ENCODE measurements around the gene PLAGL1. TPM values are rescaled to one million over a fixed set of nuclear protein-coding genes. Genes with fewer than 3 reads are reported as not detected.

PLAGL1 gene
- total RNA-seq, 6 experiments from 2014 or later, result 0.74 to 3.2 (median 1.6) TPM

GRCh38 chr6:143980921-143981320 is 27.1 kb downstream of the PLAGL1 start:
- H3K4me3 ChIP-seq, result no peak overlapping the region
- ATAC-seq (no peak), DNase-seq (no peak)
- no peaks in the 10 kb centered on the region for H3K36me3 ChIP-seq
- TF ChIP-seq POLR2A (IDR thresholded peaks at IDR 0.05) (no peak), CTCF (IDR thresholded peaks at IDR 0.05) (no peak)
- no peak overlapping the region for H3K27ac ChIP-seq
- H3K4me1 ChIP-seq, result no peaks in the 10 kb centered on the region
- no peaks in the 10 kb centered on the region for H3K9me3 ChIP-seq
- intact Hi-C loops (cut with DNase I), result no loop called here
- no peaks in the 10 kb centered on the region for H3K27me3 ChIP-seq
- 82% methylated on average over 1 of the region's 1 CpG for WGBS (ENCODE audit: insufficient coverage, low coverage, low lambda C conversion rate, missing lambda C conversion rate)

- Histone ChIP-seq H3K27ac (no peak overlapping the region), H3K4me3 (no peak overlapping the region), H3K27me3 (no peaks in the 10 kb centered on the region), H3K4me1 (no peaks in the 10 kb centered on the region), H3K36me3 (no peaks in the 10 kb centered on the region), H3K9me3 (no peaks in the 10 kb centered on the region)
- intact Hi-C loops (cut with DNase I), result no loop called here
- TF ChIP-seq POLR2A (IDR thresholded peaks at IDR 0.05), result no peak
- TF ChIP-seq CTCF (IDR thresholded peaks at IDR 0.05), result no peak
- DNase-seq (no peak), ATAC-seq (no peak)
- WGBS (ENCODE audit: insufficient coverage, low coverage, low lambda C conversion rate, missing lambda C conversion rate), result 58% methylated on average over 3 of the region's 3 CpGs
Observed at GRCh38 chr6:143976806-143977349, 31.2 kb downstream of the PLAGL1 start.

GRCh38 chr6:143974089-143974488 is 34.0 kb downstream of the PLAGL1 start:
- H3K27ac ChIP-seq, result no peak overlapping the region
- DNase-seq (no peak), ATAC-seq (no peak)
- intact Hi-C loops (cut with DNase I), result no loop called here
- 37% methylated on average over 8 of the region's 8 CpGs for WGBS (ENCODE audit: insufficient coverage, low coverage, low lambda C conversion rate, missing lambda C conversion rate)
- no peaks in the 10 kb centered on the region for H3K9me3 ChIP-seq
- TF ChIP-seq CTCF (IDR thresholded peaks at IDR 0.05) (no peak), POLR2A (IDR thresholded peaks at IDR 0.05) (no peak)
- no peaks in the 10 kb centered on the region for H3K27me3 ChIP-seq
- no peak overlapping the region for H3K4me3 ChIP-seq
- no peaks in the 10 kb centered on the region for H3K36me3 ChIP-seq
- no peaks in the 10 kb centered on the region for H3K4me1 ChIP-seq

- Histone ChIP-seq H3K27ac (no peak overlapping the region), H3K4me1 (no peaks in the 10 kb centered on the region), H3K36me3 (no peaks in the 10 kb centered on the region), H3K9me3 (no peaks in the 10 kb centered on the region), H3K27me3 (no peaks in the 10 kb centered on the region), H3K4me3 (no peak overlapping the region)
- 61% methylated on average over 12 of the region's 13 CpGs for WGBS (ENCODE audit: insufficient coverage, low coverage, low lambda C conversion rate, missing lambda C conversion rate)
- TF ChIP-seq CTCF (IDR thresholded peaks at IDR 0.05) (no peak), POLR2A (IDR thresholded peaks at IDR 0.05) (no peak)
- intact Hi-C loops (cut with DNase I), result no loop called here
- ATAC-seq (no peak), DNase-seq (no peak)
Observed at GRCh38 chr6:143973097-143973966, 34.7 kb downstream of the PLAGL1 start.
